SU-DHL-6 (cell line): Measurements from ENCODE around the gene TOR4A.

ENCODE experiments used
- CTCF ChIP-seq: fragments of 200-600 bp; sonication (generic); IDR thresholded peaks from one replicate; pipeline ENCODE4 v1.5.1; 2017; ENCODE audit warnings: antibody characterized with exemption, mild to moderate bottlenecking, low read length, moderate library complexity; ENCODE audit not compliant: insufficient read depth, poor library complexity, severe bottlenecking
- EZH2phosphoT487 ChIP-seq: fragments of 200-600 bp; sonication (generic), shearing (Covaris generic); conservative IDR thresholded peaks from 2 replicates; pipeline ENCODE4 v1.6.1; 2018; ENCODE audit warnings: mild to moderate bottlenecking, antibody characterized with exemption, low read length, moderate library complexity, mixed read lengths

GRCh38 chr9:137275203-137275587 is 2.3 kb upstream of the TOR4A start:
- no peak for TF ChIP-seq CTCF
- no peak for TF ChIP-seq EZH2phosphoT487
